Naive thymus-derived CD4-positive, alpha-beta T cell (primary cell): Measurements from ENCODE around the gene ZNF618. TPM values are rescaled to one million over a fixed set of nuclear protein-coding genes. Genes with fewer than 3 reads are reported as not detected.

ENCODE experiments used
- ATAC-seq: fragments of 150-1000 bp; cut with Tn5 transposase; 2 replicates; pipeline ENCODE4 v1.10.0; 2021; ENCODE audit warnings: mild to moderate bottlenecking, moderate library complexity
- CTCF ChIA-PET: fragments of 350-600 bp; sonication (Branson Sonifier 250); formaldehyde crosslinking; loops from one replicate; lab custom pipeline; 2021; ENCODE audit warnings: antibody characterized with exemption; lab: Charles Lee
- POLR2A ChIA-PET: fragments of 350-600 bp; sonication (Branson Sonifier 250); formaldehyde crosslinking; loops from one replicate; lab custom pipeline; 2021; ENCODE audit warnings: antibody characterized with exemption, inconsistent platforms; lab: Charles Lee
- DNase-seq, 9 donors: peaks; one replicate each; pipeline versions ENCODE4 v3.0.0 to v3.0.0-alpha.2; 2020 to 2022; ENCODE audit warnings: mixed read lengths in 1 of 9
- H3K27ac ChIP-seq: one replicate; pipeline ENCODE4 v1.7.0; 2013; ENCODE audit warnings: mild to moderate bottlenecking, low read depth, low read length, moderate library complexity
- H3K27me3 ChIP-seq, 2 donors: one replicate each; pipeline ENCODE4 v1.7.0; 2013; ENCODE audit warnings: low read length in 2 of 2, mild to moderate bottlenecking in 2 of 2, moderate library complexity in 2 of 2; ENCODE audit not compliant: control insufficient read depth in 2 of 2, insufficient read depth in 2 of 2
- H3K36me3 ChIP-seq, 3 experiments: 1 replicate in 2 of 3; 2 replicates in 1 of 3; pipeline ENCODE4 v1.7.0; 2013; ENCODE audit warnings: low read length in 3 of 3, mild to moderate bottlenecking in 3 of 3, moderate library complexity in 1 of 3; ENCODE audit not compliant: insufficient read depth in 3 of 3, control insufficient read depth in 2 of 3
- H3K4me1 ChIP-seq, 2 donors: one replicate each; pipeline ENCODE4 v1.7.0; 2013; ENCODE audit warnings: low read length in 2 of 2, mild to moderate bottlenecking in 2 of 2, moderate library complexity in 1 of 2; ENCODE audit not compliant: control insufficient read depth in 2 of 2, insufficient read depth in 2 of 2
- H3K4me3 ChIP-seq: 2 replicates; pipeline ENCODE4 v1.7.0; 2013; ENCODE audit warnings: mild to moderate bottlenecking, low read length
- H3K9me3 ChIP-seq, 3 experiments: 1 replicate in 2 of 3; 2 replicates in 1 of 3; pipeline ENCODE4 v1.7.0; 2013; ENCODE audit warnings: low read length in 3 of 3; ENCODE audit not compliant: control insufficient read depth in 2 of 3
- H3K27ac Mint-ChIP-seq, 9 donors: one replicate each; pipeline ENCODE4 v1.8.0; 2020 to 2022; ENCODE audit warnings: mixed read lengths in 9 of 9, mild to moderate bottlenecking in 8 of 9, moderate library complexity in 5 of 9, inconsistent platforms in 2 of 9
- H3K27me3 Mint-ChIP-seq, 5 donors: one replicate each; pipeline ENCODE4 v1.8.0; 2021 to 2022; ENCODE audit warnings: mixed read lengths in 5 of 5, mild to moderate bottlenecking in 1 of 5
- H3K36me3 Mint-ChIP-seq, 5 donors: one replicate each; pipeline ENCODE4 v1.8.0; 2020 to 2022; ENCODE audit warnings: mixed read lengths in 5 of 5, mild to moderate bottlenecking in 3 of 5, inconsistent platforms in 1 of 5
- H3K4me1 Mint-ChIP-seq, 7 donors: one replicate each; pipeline ENCODE4 v1.8.0; 2020 to 2022; ENCODE audit warnings: mixed read lengths in 7 of 7, mild to moderate bottlenecking in 3 of 7, inconsistent platforms in 1 of 7
- H3K4me3 Mint-ChIP-seq, 10 donors: one replicate each; pipeline ENCODE4 v1.8.0; 2020 to 2022; ENCODE audit warnings: mild to moderate bottlenecking in 10 of 10, mixed read lengths in 10 of 10, moderate library complexity in 6 of 10, inconsistent platforms in 2 of 10
- H3K9me3 Mint-ChIP-seq, 11 donors: one replicate each; pipeline ENCODE4 v1.8.0; 2020 to 2022; ENCODE audit warnings: mixed read lengths in 11 of 11, mild to moderate bottlenecking in 4 of 11, inconsistent platforms in 1 of 11, moderate library complexity in 1 of 11
- intact Hi-C, 2 donors: fragments of 100-400 bp; cut with micrococcal nuclease; formaldehyde crosslinking; loops; one replicate each; pipeline ENCODE4 v1.15.1; 2023
- polyA plus RNA-seq, 2 donors: library from polyadenylated mRNA; unstranded; fragments of 300-500 nt; fragmentation: Illumina TruSeq; gene quantifications; one replicate each; pipeline ENCODE4 v1.2.3, GENCODE V29; 2021
- total RNA-seq, 6 experiments: library from RNA in 5 of 6; stranded (reverse) in 5 of 6; gene quantifications; 1 replicate in 5 of 6; 2 replicates in 1 of 6; pipeline ENCODE4 v1.2.3 and lab custom pipeline; 2021 to 2026

Gene ZNF618
- total and polyA plus RNA-seq, 7 experiments from 2014 or later, result 0.17 to 3.3 (median 1.1) TPM

GRCh38 chr9:113985968-113986585 lies 110.0 kb downstream of the ZNF618 start:
- Histone ChIP-seq H3K9me3 (no peaks in the 10 kb centered on the region), H3K27me3 (no peaks in the 10 kb centered on the region), H3K4me1 (no peaks in the 10 kb centered on the region), H3K36me3 (no peaks in the 10 kb centered on the region), H3K4me3 (no peak overlapping the region), H3K27ac (no peak overlapping the region)
- H3K4me1 Mint-ChIP-seq, result no peaks in the 10 kb centered on the region
- DNase-seq (no peak), ATAC-seq (no peak)
- no peak overlapping the region for H3K4me3 Mint-ChIP-seq
- intact Hi-C loops, result no loop called here
- no peak overlapping the region for H3K27ac Mint-ChIP-seq
- POLR2A ChIA-PET, result no interaction called here
- no peaks in the 10 kb centered on the region for H3K27me3 Mint-ChIP-seq
- CTCF ChIA-PET, result no interaction called here
- H3K36me3 Mint-ChIP-seq, result peaks cover 0 to 4% (median 0%) of the 10 kb centered on the region in 5 donors
- H3K9me3 Mint-ChIP-seq, result no peaks in the 10 kb centered on the region

- H3K27ac ChIP-seq, result no peak overlapping the region
- no peaks in the 10 kb centered on the region for H3K4me1 ChIP-seq
- H3K36me3 ChIP-seq, result no peaks in the 10 kb centered on the region
- H3K27me3 ChIP-seq, result no peaks in the 10 kb centered on the region
- no peak for DNase-seq
- no peaks in the 10 kb centered on the region for H3K27me3 Mint-ChIP-seq
- H3K9me3 Mint-ChIP-seq, result no peaks in the 10 kb centered on the region
- H3K4me3 ChIP-seq, result no peak overlapping the region
- CTCF ChIA-PET, result no interaction called here
- no peak overlapping the region for H3K4me3 Mint-ChIP-seq
- intact Hi-C loops, result no loop called here
- H3K27ac Mint-ChIP-seq, result no peak overlapping the region
- POLR2A ChIA-PET, result no interaction called here
- peaks cover 0 to 4% (median 0%) of the 10 kb centered on the region in 5 donors for H3K36me3 Mint-ChIP-seq
- H3K4me1 Mint-ChIP-seq, result peaks cover 0 to 7% (median 0%) of the 10 kb centered on the region in 7 donors
- no peaks in the 10 kb centered on the region for H3K9me3 ChIP-seq
- no peak for ATAC-seq
These were observed 110.8 kb downstream of the ZNF618 start for GRCh38 chr9:113986931-113987330.

- H3K27me3 Mint-ChIP-seq, result no peaks in the 10 kb centered on the region
- POLR2A ChIA-PET, result no interaction called here
- Histone ChIP-seq H3K36me3 (no peaks in the 10 kb centered on the region), H3K4me3 (no peak overlapping the region), H3K4me1 (no peaks in the 10 kb centered on the region), H3K27me3 (no peaks in the 10 kb centered on the region), H3K27ac (no peak overlapping the region), H3K9me3 (no peaks in the 10 kb centered on the region)
- no peak overlapping the region for H3K27ac Mint-ChIP-seq
- H3K4me3 Mint-ChIP-seq, result no peak overlapping the region
- no peak for ATAC-seq
- CTCF ChIA-PET, result no interaction called here
- peaks cover 0 to 8% (median 0%) of the 10 kb centered on the region in 7 donors for H3K4me1 Mint-ChIP-seq
- intact Hi-C loops, result no loop called here
- no peaks in the 10 kb centered on the region for H3K9me3 Mint-ChIP-seq
- H3K36me3 Mint-ChIP-seq, result peaks cover 0 to 4% (median 0%) of the 10 kb centered on the region in 5 donors
- no peak for DNase-seq
These were observed 111.4 kb downstream of the ZNF618 start for GRCh38 chr9:113987526-113987925.

- no peaks in the 10 kb centered on the region for H3K27me3 ChIP-seq
- Mint-ChIP-seq H3K9me3 (no peaks in the 10 kb centered on the region), H3K36me3 (peaks cover 0 to 4% (median 0%) of the 10 kb centered on the region in 5 donors), H3K4me1 (peaks cover 0 to 14% (median 2%) of the 10 kb centered on the region in 7 donors), H3K4me3 (no peak overlapping the region), H3K27me3 (peaks cover 0 to 2% (median 0%) of the 10 kb centered on the region in 5 donors), H3K27ac (no peak overlapping the region)
- intact Hi-C loops, result no loop called here
- CTCF ChIA-PET, result no interaction called here
- POLR2A ChIA-PET, result no interaction called here
- DNase-seq (no peak), ATAC-seq (no peak)
- no peaks in the 10 kb centered on the region for H3K9me3 ChIP-seq
- H3K4me3 ChIP-seq, result no peak overlapping the region
- H3K4me1 ChIP-seq, result no peaks in the 10 kb centered on the region
- no peaks in the 10 kb centered on the region for H3K36me3 ChIP-seq
- H3K27ac ChIP-seq, result no peak overlapping the region
These were observed 112.4 kb downstream of the ZNF618 start for GRCh38 chr9:113988385-113989016.

DNA sequence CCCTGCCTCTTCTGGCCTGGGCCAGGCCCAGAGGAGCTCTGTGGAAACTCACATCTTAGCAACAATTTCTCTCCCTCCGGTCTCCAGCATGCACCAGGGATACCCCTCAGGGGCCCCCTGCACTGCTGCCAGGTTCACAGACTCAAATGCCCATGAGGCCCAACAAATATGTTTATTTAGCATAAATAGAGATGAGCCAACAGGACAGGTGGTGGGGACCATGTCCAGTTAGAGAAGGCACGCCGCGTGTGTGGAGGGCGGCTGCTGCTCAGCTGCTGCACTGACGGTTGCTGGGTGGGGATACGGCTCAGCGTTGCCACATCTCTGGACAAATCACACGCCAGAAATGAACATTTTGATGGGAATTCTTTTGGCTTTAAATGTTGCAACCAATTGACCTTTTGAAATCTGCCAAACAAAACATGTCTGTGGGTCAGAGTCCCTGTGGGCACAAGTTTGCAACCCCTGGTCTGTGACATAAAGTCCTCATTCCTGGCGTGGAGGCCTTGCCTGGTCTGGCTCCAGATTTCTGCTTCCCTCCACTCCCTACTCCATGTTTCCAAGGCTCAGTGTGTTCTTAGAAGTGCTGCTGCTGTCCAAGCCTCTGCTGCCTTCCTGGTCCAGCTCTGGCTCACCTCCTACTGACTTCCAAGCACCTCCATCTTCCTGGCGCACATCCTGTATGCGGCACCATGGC lies 113.1 kb downstream of the ZNF618 start:
- no peaks in the 10 kb centered on the region for H3K9me3 ChIP-seq
- Mint-ChIP-seq H3K27ac (no peak overlapping the region), H3K27me3 (peaks cover 0 to 7% (median 4%) of the 10 kb centered on the region in 5 donors), H3K9me3 (no peaks in the 10 kb centered on the region), H3K4me3 (no peak overlapping the region), H3K4me1 (peaks cover 0 to 17% (median 4%) of the 10 kb centered on the region in 7 donors), H3K36me3 (peaks cover 0 to 4% (median 0%) of the 10 kb centered on the region in 5 donors)
- H3K27ac ChIP-seq, result no peak overlapping the region
- no peak overlapping the region for H3K4me3 ChIP-seq
- DNase-seq (no peak), ATAC-seq (no peak)
- CTCF ChIA-PET, result no interaction called here
- POLR2A ChIA-PET, result no interaction called here
- H3K4me1 ChIP-seq, result no peaks in the 10 kb centered on the region
- intact Hi-C loops, result no loop called here
- H3K36me3 ChIP-seq, result no peaks in the 10 kb centered on the region
- H3K27me3 ChIP-seq, result no peaks in the 10 kb centered on the region

DNA sequence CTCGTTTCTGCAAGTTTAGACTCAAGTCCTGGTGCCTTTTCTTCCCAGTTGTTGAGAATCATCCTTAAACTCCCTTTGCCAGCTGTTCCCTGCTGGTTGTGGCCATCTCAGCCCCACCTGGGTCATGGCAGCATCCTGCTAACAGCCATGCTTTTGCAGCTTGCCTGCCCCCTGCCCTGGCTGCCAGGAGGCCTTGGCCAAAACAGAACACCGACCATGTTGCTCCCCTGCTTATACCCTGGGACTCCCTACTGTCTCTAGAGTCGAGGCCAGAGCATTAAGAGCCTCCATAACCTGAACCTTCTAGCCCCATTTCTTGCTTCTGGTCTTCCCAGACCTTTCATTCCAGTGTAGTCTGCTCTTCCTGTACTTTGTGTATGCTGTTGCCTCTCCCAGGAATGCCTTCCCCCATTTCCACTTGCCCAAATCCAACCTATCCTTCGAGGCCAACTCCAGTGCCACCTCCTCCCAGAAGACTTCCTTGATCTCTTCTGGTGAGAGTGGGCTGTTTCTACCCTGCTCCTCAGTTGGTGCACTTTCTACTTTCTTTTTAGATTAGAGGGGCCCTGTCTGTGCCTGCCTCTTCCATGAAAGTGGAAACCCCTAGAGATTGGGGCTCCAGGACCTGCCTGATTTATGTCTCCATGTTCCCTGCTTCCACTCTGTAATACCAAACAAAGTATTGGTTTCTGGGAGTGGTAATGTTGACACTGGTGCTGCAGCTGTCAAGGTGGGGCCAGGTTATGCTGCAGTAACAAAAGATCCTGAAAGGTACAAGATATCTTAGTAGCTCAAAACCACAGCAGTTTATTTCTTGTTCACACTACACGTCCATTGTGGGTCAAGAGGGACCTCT lies 113.8 kb downstream of the ZNF618 start:
- H3K27ac Mint-ChIP-seq, result no peak overlapping the region
- H3K4me3 Mint-ChIP-seq, result no peak overlapping the region
- Histone ChIP-seq H3K9me3 (no peaks in the 10 kb centered on the region), H3K27me3 (no peaks in the 10 kb centered on the region), H3K4me3 (no peak overlapping the region), H3K27ac (no peak overlapping the region), H3K36me3 (no peaks in the 10 kb centered on the region), H3K4me1 (no peaks in the 10 kb centered on the region)
- no peaks in the 10 kb centered on the region for H3K9me3 Mint-ChIP-seq
- H3K36me3 Mint-ChIP-seq, result peaks cover 0 to 4% (median 0%) of the 10 kb centered on the region in 5 donors
- ATAC-seq, result no peak
- intact Hi-C loops, result no loop called here
- peaks cover 0 to 7% (median 4%) of the 10 kb centered on the region in 5 donors for H3K27me3 Mint-ChIP-seq
- DNase-seq, result no peak
- peaks cover 0 to 17% (median 4%) of the 10 kb centered on the region in 7 donors for H3K4me1 Mint-ChIP-seq
- POLR2A ChIA-PET, result no interaction called here
- CTCF ChIA-PET, result no interaction called here
